SW480 (cell line): ENCODE results near the gene YAE1.
"Not testable (repeated sequence)": the region's sequence is repeated elsewhere in the genome, so short reads cannot be mapped to it uniquely, and the experiment has no call there.

ENCODE experiments used
- DNase-seq: peaks from one replicate; pipeline ENCODE4 v3.0.0-alpha.2; 2016; ENCODE audit warnings: low spot score

The YAE1 gene, protein sequence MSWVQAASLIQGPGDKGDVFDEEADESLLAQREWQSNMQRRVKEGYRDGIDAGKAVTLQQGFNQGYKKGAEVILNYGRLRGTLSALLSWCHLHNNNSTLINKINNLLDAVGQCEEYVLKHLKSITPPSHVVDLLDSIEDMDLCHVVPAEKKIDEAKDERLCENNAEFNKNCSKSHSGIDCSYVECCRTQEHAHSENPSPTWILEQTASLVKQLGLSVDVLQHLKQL

GRCh38 chr7:39566023-39566921 lies at the start of gene YAE1:
Gene YAE1 (plus strand): TSS chr7:39566404. CDS start chr7:39566419, 15 bp downstream.
- DNase-seq: peak; percentile 84

DNA sequence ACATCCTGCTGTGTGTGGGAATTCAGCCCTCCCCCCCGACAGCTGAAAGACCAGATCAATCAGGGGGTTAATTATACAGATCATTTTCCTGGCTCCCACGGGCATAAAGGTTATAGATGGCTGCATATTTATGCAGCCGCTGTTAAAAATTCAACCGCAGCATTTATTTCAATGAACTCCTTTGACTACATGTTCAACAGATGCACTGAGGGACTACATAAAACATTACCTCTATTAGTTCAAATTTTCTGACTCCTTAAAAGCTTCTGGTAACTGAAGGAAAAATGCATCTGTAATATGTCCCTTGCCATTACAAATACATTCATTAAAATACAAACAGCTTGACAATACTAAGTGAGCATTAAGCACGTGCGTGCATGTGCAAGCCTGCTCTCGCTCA lies 49.7 kb upstream of the YAE1 start:
- DNase-seq: no peak

DNA sequence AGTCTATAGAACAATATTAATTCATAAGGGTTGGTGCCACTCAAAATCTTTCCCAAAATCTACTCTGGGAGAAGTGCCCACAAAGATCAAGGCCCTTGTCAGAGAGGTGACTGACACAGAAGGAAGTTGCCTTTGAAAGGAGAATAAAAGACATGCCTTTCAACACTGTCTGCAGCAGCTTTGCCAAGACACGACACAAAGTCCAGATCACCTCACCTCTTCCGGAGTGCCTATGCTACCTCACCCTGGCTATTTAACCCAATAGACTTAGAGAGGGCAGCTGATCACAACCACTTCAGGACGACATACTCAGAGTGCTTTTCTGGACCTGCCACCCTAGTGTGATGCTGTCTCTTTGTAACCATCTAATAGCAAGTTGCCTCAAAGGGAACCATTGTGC lies 49.0 kb upstream of the YAE1 start:
- no peak for DNase-seq

GRCh38 chr7:39525926-39526325 lies 40.3 kb upstream of the YAE1 start:
- DNase-seq: no peak

DNA sequence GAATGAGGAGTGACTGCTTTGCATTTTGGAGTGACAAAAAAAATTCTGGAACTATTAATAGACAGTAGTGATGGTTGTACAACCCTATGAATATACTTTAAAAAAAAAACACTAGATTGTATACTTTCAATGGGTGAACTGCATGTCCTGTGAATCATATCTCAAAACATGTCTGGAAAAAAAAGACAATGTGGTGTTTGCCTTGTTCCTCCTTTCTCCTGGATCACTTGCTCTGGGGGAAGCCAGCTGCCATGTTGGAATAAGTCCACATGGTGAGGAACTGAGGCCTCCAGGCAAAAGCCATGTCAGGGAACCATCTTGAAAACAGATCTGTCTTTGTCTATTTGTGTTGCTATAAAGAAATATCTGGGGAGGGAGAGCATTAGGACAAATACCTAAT lies 39.5 kb upstream of the YAE1 start:
- no peak for DNase-seq

GRCh38 chr7:39527296-39527695 lies 38.9 kb upstream of the YAE1 start:
- no peak for DNase-seq

DNA sequence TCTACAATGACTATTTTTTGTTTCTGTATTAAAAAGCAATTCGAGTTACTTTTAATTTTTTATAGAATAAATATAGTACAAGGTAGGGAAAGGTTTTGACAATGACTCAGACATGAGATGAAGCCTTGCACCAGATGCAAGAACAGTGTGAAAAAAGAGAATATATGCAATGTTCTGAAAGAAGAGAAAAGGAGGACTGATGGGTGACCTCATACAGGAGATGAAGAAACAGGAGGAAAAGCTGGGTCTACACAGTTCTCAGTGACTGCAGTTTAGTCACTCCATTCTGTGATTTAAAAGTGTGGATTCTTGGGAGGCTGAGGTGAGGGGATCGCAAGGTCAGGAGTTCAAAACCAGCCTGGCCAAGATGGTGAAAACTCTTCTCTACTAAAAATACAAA lies 38.3 kb upstream of the YAE1 start:
- no peak for DNase-seq

- no peak for DNase-seq
These were observed 37.4 kb upstream of the YAE1 start for GRCh38 chr7:39528849-39529248.

GRCh38 chr7:39529582-39529981 lies 36.6 kb upstream of the YAE1 start:
- DNase-seq: no peak

DNA sequence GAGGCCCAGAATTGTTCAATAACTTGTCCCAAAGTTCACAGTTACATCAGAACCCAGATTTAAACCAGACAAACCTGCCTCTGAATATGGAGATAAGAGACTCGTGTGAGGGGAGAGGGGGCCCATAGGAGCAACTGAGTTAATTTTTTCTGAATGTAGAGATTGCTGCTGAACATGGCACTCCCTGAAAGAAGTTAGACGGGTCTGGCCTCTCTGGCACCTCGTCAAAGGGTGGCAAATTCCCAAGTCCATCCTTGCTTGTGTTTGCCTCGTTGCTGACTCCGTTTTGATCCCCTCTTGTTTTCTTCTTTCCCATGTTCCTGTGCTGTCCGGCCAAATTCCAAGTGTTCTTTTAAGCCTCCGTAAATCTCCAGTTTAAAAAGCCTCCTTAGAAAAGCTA lies 35.2 kb upstream of the YAE1 start:
- DNase-seq: no peak

DNA sequence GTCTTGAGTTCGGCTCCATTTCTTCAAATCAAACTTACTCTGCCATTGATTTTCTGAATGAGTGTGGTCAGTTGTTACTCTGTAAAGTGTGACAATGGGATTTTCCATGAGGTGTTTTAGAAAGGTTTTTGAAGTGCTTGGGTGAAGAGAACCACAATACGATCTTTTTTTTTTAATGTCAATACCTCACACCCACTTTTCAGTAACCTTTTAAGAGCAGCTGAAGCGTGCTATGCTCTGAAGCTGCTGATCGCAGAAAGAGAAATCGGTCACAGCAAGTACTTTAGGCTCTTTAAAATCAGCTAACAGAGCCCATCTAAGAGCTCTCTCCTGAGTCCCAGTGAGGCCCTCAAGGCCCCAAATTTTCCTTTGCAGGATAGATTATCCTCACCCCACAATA lies 34.4 kb upstream of the YAE1 start:
- no peak for DNase-seq

GRCh38 chr7:39532832-39533231 lies 33.4 kb upstream of the YAE1 start:
- DNase-seq: no peak

DNA sequence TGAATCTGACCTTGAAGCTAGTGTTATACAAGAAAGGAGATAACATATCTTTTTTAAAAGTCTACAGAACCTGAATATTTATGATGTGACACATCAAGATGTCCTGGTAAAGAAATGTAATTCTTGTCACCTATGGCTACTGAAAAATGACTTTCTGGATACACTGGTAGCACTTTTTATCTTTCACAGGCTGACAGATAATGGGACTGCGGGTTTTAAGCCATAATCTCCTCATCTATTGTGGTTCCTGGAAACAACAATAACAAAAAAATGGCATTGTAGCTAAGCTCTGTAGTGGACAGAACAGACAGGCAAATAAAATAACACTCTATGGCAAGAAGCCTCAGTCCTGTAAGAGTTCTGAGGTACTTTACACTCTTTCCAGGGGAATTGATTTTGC lies 31.6 kb upstream of the YAE1 start:
- no peak for DNase-seq

- DNase-seq: no peak
These were observed 31.1 kb upstream of the YAE1 start for GRCh38 chr7:39535064-39535463.

DNA sequence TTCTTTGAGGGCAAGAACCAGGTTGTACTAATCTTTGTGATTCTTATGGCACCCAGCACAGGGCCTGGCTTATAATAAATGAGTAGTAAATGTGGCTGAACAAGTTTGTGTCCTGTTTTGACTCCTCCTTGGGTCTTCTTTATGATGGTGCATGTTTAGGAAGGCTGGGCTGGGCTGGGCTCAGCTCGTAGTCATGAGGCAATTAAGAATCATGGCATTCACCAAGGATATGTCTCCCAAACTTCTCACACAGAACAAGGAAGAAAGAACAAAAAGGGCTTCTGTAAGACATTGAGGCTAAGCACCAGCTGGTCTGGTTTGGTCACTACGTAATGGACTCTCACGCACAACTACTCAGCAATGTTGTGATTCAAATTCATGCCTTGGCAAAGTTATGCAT lies 30.5 kb upstream of the YAE1 start:
- DNase-seq: no peak

- peak; percentile 53 for DNase-seq
These were observed 29.3 kb upstream of the YAE1 start for GRCh38 chr7:39536951-39537350.

DNA sequence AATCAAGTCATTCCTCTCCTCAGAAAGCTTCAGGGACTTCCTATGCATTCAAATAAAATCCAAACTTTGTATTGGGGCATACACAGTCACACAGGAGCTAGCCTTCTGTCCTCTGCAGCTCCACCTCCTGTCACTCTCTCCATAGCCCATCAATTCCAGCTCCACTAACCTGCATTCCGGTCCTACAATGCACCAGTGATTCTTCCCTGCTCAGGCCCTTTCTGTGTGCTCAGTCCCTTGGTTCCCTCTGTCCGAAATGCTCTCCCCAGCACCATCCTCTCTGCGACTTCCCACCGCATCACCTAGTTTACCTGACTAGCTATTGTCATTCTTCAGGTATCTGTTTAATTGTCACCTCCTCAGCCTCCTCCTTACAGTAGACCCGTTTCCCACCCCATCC lies 26.4 kb upstream of the YAE1 start:
- no peak for DNase-seq

DNA sequence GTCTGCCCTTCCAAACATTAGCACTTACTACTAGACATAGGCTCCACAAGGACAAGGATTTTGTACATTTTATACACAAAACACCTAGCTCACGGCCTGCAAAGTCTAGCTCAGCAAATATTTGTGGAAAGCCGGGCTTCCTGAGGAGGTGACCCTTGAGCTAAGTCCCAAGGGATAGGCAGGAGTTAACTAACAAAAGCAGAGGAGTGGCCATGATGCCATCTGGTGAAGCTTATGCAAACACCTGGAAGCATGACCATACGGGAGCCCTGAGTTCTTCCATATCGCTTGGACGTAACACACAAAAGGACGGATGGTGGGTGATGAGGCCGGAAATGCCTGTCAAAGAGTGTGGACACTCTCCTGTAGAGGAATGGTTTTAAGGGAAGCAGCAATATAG lies 25.9 kb upstream of the YAE1 start:
- DNase-seq: no peak

- no peak for DNase-seq
These were observed 24.7 kb upstream of the YAE1 start for GRCh38 chr7:39541511-39541910.

GRCh38 chr7:39544774-39545173 lies 21.4 kb upstream of the YAE1 start:
- DNase-seq: not testable (repeated sequence)

GRCh38 chr7:39547336-39547735 lies 18.9 kb upstream of the YAE1 start:
- DNase-seq: no peak

DNA sequence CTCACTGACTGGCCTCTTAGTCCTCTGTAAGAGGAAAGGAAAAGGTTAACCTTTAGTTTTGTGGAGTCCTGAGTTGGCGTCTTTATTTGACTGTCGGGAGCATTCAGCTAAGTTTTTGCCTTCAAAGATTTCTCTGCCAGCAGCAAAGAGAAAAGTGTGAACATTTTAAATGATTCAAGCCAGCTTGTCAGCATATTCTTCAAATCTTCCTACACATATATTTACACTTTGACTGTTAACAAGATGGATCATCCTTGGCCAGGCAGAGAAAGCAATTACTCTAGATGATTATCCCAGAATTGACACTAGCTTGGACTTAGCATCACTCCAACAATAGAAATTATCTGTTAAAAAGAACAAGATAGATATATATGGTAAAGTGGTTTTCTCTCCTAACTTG lies 15.8 kb upstream of the YAE1 start:
- DNase-seq: no peak

- DNase-seq: no peak
These were observed 12.8 kb upstream of the YAE1 start for GRCh38 chr7:39553436-39553835.
